ENCODE results near the gene GPR156. TPM values are rescaled to one million over a fixed set of nuclear protein-coding genes. Genes with fewer than 3 reads are reported as not detected.

The GPR156 gene
- polyA plus RNA-seq, 1 of the 3 experiments (the other 2 are of a cell fraction), result 0.31 TPM

DNA sequence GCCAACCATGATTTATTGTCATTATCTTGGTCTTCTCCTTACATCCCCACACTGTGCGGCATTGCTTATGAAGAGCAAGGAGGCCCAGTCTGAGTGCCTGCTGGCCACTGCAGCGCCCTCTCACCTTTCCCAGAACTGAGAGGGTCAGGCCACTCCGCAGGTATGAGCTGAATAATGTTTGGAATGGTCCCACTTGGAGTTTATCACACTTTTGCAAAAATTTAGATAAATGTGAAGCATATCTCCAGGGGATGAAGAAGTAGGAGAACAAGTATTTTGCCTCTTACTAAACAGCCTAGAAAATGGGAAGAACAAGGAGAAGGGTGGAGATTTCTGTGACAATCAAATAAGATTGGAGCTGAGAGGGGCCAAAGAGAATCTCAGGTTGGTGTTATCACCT is 116.4 kb downstream of the GPR156 start:
- POLR2A ChIA-PET, result no interaction called here

GRCh38 chr3:120168038-120168437 is 117.0 kb downstream of the GPR156 start:
- H3K4me3 ChIP-seq (ENCODE audit: low read depth in 2 of 2, low read length in 1 of 2), result no peak overlapping the region
- peaks cover 0 to 3% of the 10 kb centered on the region in 2 experiments; a peak in 1 of 4 replicates for H3K4me1 ChIP-seq (ENCODE audit: control insufficient read depth in 1 of 2, insufficient read depth in 2 of 2, low read depth in 1 of 2, low read length in 1 of 2)
- H2AFZ ChIP-seq (ENCODE audit: low read depth), result no peak overlapping the region
- no peak for DNase-seq
- no peaks in the 10 kb centered on the region for H3K36me3 ChIP-seq (replicated peaks in 1 of 2; ENCODE audit: control insufficient read depth in 1 of 2, insufficient read depth in 2 of 2, low read length in 1 of 2)
- no peak overlapping the region for H3K9ac ChIP-seq
- no peaks in the 10 kb centered on the region for H3K9me2 ChIP-seq
- 86% methylated on average over 5 of the region's 9 CpGs for whole genome bisulfite sequencing (ENCODE audit: low lambda C conversion rate)
- peaks cover 4% of the 10 kb centered on the region for H3F3A ChIP-seq (replicated peaks; ENCODE audit: insufficient read depth)
- no peaks in the 10 kb centered on the region for H3K27me3 ChIP-seq (ENCODE audit: insufficient read depth)
- no peaks in the 10 kb centered on the region for H3K79me2 ChIP-seq (ENCODE audit: insufficient read depth)
- no peak overlapping the region for H3K4me2 ChIP-seq
- TF ChIP-seq NRF1 (IDR thresholded peaks at IDR 0.05; ENCODE audit: low read depth, low read length), result no peak
- TF ChIP-seq, protein P1, sequence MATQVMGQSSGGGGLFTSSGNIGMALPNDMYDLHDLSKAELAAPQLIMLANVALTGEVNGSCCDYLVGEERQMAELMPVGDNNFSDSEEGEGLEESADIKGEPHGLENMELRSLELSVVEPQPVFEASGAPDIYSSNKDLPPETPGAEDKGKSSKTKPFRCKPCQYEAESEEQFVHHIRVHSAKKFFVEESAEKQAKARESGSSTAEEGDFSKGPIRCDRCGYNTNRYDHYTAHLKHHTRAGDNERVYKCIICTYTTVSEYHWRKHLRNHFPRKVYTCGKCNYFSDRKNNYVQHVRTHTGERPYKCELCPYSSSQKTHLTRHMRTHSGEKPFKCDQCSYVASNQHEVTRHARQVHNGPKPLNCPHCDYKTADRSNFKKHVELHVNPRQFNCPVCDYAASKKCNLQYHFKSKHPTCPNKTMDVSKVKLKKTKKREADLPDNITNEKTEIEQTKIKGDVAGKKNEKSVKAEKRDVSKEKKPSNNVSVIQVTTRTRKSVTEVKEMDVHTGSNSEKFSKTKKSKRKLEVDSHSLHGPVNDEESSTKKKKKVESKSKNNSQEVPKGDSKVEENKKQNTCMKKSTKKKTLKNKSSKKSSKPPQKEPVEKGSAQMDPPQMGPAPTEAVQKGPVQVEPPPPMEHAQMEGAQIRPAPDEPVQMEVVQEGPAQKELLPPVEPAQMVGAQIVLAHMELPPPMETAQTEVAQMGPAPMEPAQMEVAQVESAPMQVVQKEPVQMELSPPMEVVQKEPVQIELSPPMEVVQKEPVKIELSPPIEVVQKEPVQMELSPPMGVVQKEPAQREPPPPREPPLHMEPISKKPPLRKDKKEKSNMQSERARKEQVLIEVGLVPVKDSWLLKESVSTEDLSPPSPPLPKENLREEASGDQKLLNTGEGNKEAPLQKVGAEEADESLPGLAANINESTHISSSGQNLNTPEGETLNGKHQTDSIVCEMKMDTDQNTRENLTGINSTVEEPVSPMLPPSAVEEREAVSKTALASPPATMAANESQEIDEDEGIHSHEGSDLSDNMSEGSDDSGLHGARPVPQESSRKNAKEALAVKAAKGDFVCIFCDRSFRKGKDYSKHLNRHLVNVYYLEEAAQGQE (IDR thresholded peaks at IDR 0.05; ENCODE audit: low read depth, low read length), result no peak
- TF ChIP-seq, protein P2, sequence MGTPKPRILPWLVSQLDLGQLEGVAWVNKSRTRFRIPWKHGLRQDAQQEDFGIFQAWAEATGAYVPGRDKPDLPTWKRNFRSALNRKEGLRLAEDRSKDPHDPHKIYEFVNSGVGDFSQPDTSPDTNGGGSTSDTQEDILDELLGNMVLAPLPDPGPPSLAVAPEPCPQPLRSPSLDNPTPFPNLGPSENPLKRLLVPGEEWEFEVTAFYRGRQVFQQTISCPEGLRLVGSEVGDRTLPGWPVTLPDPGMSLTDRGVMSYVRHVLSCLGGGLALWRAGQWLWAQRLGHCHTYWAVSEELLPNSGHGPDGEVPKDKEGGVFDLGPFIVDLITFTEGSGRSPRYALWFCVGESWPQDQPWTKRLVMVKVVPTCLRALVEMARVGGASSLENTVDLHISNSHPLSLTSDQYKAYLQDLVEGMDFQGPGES (IDR thresholded peaks at IDR 0.05; ENCODE audit: low read depth, low read length), result no peak
- TF ChIP-seq JUND (IDR thresholded peaks at IDR 0.05), result no peak
- no peak for TF ChIP-seq ELF1 (IDR thresholded peaks at IDR 0.05)
- no peak for TF ChIP-seq MEF2A (IDR thresholded peaks at IDR 0.05; ENCODE audit: borderline replicate concordance, low read depth)
- no peak for TF ChIP-seq EP300 (IDR thresholded peaks at IDR 0.05; ENCODE audit: borderline replicate concordance in 1 of 2, low read depth in 1 of 2, low read length in 1 of 2)
- TF ChIP-seq, protein P3, sequence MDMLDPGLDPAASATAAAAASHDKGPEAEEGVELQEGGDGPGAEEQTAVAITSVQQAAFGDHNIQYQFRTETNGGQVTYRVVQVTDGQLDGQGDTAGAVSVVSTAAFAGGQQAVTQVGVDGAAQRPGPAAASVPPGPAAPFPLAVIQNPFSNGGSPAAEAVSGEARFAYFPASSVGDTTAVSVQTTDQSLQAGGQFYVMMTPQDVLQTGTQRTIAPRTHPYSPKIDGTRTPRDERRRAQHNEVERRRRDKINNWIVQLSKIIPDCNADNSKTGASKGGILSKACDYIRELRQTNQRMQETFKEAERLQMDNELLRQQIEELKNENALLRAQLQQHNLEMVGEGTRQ (IDR thresholded peaks at IDR 0.05; ENCODE audit: borderline replicate concordance, low read depth, low read length), result no peak
- TF ChIP-seq YY1 (IDR thresholded peaks at IDR 0.05; ENCODE audit: low read depth), result no peak
- TF ChIP-seq RFX5 (IDR thresholded peaks at IDR 0.05; ENCODE audit: low read length), result no peak
- TF ChIP-seq TCF12 (IDR thresholded peaks at IDR 0.05), result no peak
- no peak for TF ChIP-seq FOXM1 (IDR thresholded peaks at IDR 0.05; ENCODE audit: low read depth)
- TF ChIP-seq FOXJ3 (CRISPR knock-in tag; IDR thresholded peaks at IDR 0.05), result no peak
- no peak for TF ChIP-seq NFIC (IDR thresholded peaks at IDR 0.05; ENCODE audit: borderline replicate concordance)
- TF ChIP-seq GATA2 (CRISPR knock-in tag; IDR thresholded peaks at IDR 0.05), result no peak
- no peak overlapping the region for H3K27ac ChIP-seq (ENCODE audit: low read depth in 2 of 2, low read length in 1 of 2)
- no peaks in the 10 kb centered on the region for H4K20me1 ChIP-seq (ENCODE audit: insufficient read depth)
- ChIA-PET POLR2A (no interaction called here), CTCF (no interaction called here)
- no peaks in the 10 kb centered on the region for H3K9me3 ChIP-seq

More for the DNA sequence above, 116.4 kb downstream of the GPR156 start:
- H3K9ac ChIP-seq, result no peak overlapping the region
- H3K27me3 ChIP-seq (ENCODE audit: insufficient read depth), result no peaks in the 10 kb centered on the region
- 93% methylated on average over 3 of the region's 3 CpGs for WGBS (ENCODE audit: low lambda C conversion rate)
- TF ChIP-seq EZH2phosphoT487 (IDR thresholded peaks at IDR 0.05; ENCODE audit: borderline replicate concordance, low read depth) (no peak), FOSL2 (IDR thresholded peaks at IDR 0.05; ENCODE audit: borderline replicate concordance, low read depth) (no peak), JUND (IDR thresholded peaks at IDR 0.05) (no peak), RAD21 (IDR thresholded peaks at IDR 0.05; ENCODE audit: low read length) (no peak), RCOR1 (IDR thresholded peaks at IDR 0.05; ENCODE audit: low read length) (no peak), EP300 (IDR thresholded peaks at IDR 0.05; ENCODE audit: borderline replicate concordance in 1 of 2, low read depth in 1 of 2, low read length in 1 of 2) (no peak), SMC3 (IDR thresholded peaks at IDR 0.05; ENCODE audit: low read depth, low read length) (no peak)
- no peaks in the 10 kb centered on the region for H3K79me2 ChIP-seq (ENCODE audit: insufficient read depth)
- H2AFZ ChIP-seq (ENCODE audit: low read depth), result no peak overlapping the region
- peaks cover 4% of the 10 kb centered on the region for H3F3A ChIP-seq (replicated peaks; ENCODE audit: insufficient read depth)
- no peak overlapping the region for H3K4me2 ChIP-seq
- DNase-seq, result no peak
- no peaks in the 10 kb centered on the region for H4K20me1 ChIP-seq (ENCODE audit: insufficient read depth)
- no peak overlapping the region for H3K27ac ChIP-seq (ENCODE audit: low read depth in 2 of 2, low read length in 1 of 2)
- H3K9me2 ChIP-seq, result no peaks in the 10 kb centered on the region
- H3K4me3 ChIP-seq (ENCODE audit: low read depth in 2 of 2, low read length in 1 of 2), result no peak overlapping the region
- CTCF ChIA-PET, result no interaction called here
- peaks cover 0 to 3% of the 10 kb centered on the region in 2 experiments; a peak in 1 of 4 replicates for H3K4me1 ChIP-seq (ENCODE audit: control insufficient read depth in 1 of 2, insufficient read depth in 2 of 2, low read depth in 1 of 2, low read length in 1 of 2)
- no peaks in the 10 kb centered on the region for H3K36me3 ChIP-seq (replicated peaks in 1 of 2; ENCODE audit: control insufficient read depth in 1 of 2, insufficient read depth in 2 of 2, low read length in 1 of 2)
- no peaks in the 10 kb centered on the region for H3K9me3 ChIP-seq
